OCI-LY3 (cell line): ENCODE measurements around the gene ANKS1B.

Source experiments
- CTCF ChIP-seq: fragments of 200-600, 300-600 bp; sonication (generic); IDR thresholded peaks from 2 replicates; pipeline ENCODE4 v1.5.1; 2014; ENCODE audit warnings: antibody characterized with exemption, low read length, low read depth
- EZH2phosphoT487 ChIP-seq: fragments of 200-600 bp; shearing (Covaris generic); IDR thresholded peaks from 2 replicates; pipeline ENCODE4 v1.6.1; 2018; ENCODE audit warnings: antibody characterized with exemption, mixed run types, low read depth

GRCh38 chr12:99049774-99050173, 935.0 kb downstream of the ANKS1B start:
- TF ChIP-seq CTCF: no peak
- no peak for TF ChIP-seq EZH2phosphoT487
